ENCODE results near the gene MYLK4.
A peak's percentile ranks its signal among the peaks of the same experiment; 100 is the strongest.

MYLK4 gene

DNA sequence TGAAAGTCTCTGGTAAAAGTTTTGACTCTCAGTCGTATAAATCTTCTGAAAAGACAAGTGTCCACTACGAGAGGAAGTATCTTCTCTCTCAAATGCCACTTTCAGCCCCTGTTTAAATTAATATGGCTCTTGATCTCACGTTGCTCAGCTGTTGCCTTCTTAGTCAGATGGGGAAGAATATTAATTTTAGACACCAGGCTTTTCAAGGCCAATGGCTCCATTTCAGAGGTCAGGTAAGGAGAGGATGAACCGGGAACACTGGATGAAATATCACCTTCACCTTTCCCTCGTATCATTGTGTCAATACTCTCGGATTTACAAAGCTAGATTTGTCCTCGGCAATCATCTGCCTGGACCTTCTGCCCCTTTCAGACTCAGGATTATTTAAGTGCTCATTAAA, at the start of gene MYLK4:
Gene MYLK4 (minus strand): TSS at position 91 of the 400 bp plus-strand sequence. CDS start 1,628 bp downstream, outside the sequence.
- no peak for DNase-seq

DNA sequence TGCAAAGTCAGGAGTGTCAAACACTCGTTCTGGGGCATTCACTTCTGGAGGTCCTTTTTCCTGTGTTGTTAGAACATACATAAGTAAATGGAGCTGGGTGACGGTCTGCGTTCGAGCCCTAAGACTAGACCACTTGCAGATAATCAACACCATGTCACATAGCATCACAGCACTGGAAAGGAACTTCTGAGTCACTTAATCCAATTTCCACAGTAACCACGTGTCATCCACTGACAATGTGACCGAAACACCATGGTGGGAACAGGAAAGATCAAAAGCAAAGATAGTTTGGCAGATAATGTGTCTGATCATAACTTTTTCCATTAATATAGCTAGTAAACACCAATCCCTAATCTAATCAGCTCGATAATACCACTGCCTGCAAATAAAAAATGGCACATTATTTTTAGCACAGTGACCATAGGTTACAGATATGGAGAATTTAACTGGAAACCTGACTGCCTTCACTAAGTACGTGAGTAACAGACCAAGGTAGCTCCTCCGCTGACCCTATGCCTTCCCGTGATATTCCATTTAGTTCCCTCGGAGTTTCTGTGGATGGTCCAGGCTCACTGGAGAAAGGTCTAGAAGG, 49.3 kb upstream of the MYLK4 start:
- DNase-seq = peak; percentile 7

DNA sequence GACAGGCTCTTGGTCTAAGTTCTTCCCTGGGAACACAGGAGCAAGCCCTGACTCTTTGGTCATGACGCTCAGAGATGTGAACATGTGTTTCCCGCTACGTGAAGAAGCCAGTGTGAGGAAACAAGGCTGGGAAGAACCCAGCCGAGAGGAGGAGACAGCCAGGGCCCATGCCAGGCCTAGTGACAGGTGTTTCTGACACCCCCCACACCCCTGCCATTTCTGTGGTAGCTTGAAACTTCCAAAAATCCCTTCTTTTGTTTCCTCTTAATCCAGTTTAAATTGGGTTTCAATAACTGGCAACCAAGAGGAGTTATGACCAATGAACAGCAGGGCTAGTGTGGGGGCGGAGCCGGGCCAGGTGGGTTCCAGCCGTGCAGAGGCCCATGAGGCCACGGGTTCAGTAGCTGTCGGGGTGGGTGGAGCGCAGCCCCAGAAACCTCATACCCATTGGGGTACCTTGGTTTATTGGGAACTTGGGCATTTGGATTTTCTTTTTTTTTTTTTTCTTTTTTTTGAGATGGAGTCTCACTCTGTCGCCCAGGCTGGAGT, 47.9 kb upstream of the MYLK4 start:
- no peak for DNase-seq

DNA sequence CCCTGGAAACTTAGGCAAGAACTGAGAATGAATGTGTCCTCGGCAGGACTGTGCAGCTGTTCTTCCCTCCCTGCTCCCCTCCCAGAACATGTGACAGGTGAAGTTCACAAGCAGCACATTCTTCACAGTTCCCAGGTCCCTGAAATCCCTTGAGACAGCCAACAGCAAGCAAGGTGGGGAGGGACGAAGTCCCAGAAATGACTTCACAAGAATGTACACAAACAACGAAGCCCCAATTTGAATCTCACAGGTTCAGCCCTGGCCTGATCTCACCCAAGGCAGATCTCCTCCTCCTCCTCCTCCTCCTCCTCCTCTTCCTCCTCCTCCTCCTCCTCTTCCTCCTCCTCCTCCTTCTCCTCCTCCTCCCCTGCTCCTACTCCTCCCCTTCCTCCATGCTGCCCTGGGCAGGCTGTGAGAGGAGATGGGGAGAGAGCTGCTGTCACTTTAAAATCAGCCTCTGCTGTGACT, 46.9 kb upstream of the MYLK4 start:
- DNase-seq = no peak

DNA sequence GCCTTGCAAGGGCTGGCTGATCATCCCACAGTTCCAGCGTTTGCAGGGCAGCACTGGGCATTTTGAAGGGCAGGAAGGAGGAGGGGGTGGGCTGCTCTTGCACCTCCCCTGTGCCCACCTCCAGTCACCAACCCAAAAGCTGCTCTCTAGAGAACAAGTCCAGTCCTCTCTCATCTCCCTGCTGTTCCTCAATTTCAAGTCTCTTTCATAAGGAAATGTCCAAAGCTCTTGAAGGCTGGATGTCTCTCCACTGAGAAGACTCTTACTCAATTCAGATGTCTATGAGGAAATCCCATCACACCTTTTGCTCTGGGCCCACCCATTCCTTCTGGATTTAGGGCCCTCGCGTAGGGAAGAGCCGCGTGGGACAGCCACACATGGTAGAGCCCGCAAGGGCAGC, 46.1 kb upstream of the MYLK4 start:
- no peak for DNase-seq

DNA sequence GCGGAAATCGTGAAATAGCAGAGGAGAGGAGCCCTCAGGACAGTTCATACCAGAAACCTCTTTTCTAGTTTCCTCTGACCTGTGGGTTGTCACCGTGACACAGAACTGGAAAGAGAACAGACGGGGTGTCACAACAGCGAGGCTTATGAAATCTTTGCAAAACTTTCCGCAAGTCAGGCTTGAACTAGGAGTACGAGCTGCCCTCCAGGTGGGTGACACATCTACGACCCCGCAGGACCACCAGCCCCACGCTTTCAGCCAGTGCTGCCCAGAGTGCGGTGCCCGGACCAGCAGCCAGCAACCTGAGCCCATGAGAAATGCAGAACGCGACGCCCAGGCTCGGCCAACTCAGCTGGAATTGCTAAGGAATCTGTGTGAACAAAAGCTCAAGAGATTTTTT, 45.2 kb upstream of the MYLK4 start:
- peak; percentile 9 for DNase-seq

DNA sequence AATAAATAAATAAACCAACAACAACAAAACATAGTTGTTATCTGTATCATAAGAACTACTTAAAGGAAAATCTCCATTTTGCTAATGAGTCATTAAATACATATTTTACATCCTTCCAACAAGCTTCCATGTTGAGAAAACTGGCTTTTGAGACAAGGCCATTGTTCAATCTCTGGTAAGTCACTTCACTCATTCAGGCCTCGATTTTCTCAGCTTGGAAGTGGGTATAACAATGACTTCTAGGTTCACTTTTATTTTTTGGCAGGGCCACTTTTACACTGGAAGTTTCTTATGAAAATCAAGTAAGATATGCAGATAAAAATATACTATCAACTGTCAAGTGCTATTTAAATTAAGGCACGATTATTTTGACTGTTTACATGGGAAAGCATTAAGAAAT, 44.4 kb upstream of the MYLK4 start:
- DNase-seq = no peak

DNA sequence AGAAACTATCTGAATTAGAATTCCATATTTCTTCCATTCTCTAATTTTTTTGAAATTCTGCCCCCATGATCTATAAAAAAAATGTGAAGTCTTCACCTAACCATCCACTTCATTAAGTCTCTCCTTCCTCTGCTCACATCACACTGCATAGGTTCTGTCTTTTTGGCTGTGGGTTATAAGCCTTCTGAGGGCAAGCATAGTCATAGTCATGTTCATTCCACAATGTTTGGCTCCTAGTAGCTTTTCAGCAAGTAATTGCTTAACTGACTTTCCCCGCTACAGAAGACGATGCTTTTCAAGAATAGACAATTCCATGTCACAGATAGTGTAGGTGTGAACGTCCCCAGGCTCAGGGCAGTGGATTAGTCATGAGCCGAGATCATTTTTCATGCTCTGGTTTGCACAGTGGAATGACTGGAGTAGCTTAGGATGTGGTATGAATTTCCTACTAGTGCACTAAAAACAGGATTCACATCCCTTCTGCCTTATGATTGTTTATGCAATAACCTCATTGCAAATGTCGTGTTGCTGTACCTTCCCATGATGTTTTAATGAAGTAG, 43.5 kb upstream of the MYLK4 start:
- no peak for DNase-seq

DNA sequence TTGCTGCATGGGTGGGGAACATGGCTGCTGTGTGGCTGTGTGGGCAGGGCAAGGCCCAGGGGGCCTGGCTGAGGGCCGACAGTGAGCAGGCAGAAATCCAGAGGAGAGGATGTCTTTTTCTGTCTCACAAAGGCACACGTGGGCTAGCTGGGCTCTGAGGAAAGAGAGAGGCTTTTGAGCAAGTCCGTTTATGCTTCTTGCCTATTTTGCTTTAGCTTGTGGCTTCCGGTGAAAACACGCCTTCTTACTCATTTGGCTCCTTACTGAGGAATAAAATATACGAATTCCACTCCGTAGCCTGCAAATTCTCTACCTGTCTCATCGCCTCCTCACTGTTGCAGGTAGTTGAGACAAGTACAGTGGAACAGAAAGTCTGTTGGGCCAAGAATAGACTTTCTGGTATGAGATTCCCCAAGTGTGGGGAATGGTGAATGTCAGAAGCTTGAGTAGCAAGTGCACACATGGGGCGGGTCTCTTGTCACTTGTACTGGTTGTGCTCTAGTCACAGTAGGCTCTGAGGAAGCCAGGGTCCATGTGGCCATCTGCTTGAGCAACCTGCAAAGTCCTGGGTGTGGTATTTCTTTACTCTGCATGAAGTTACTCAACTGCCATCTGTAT, 42.9 kb upstream of the MYLK4 start:
- peak; percentile 35 for DNase-seq

DNA sequence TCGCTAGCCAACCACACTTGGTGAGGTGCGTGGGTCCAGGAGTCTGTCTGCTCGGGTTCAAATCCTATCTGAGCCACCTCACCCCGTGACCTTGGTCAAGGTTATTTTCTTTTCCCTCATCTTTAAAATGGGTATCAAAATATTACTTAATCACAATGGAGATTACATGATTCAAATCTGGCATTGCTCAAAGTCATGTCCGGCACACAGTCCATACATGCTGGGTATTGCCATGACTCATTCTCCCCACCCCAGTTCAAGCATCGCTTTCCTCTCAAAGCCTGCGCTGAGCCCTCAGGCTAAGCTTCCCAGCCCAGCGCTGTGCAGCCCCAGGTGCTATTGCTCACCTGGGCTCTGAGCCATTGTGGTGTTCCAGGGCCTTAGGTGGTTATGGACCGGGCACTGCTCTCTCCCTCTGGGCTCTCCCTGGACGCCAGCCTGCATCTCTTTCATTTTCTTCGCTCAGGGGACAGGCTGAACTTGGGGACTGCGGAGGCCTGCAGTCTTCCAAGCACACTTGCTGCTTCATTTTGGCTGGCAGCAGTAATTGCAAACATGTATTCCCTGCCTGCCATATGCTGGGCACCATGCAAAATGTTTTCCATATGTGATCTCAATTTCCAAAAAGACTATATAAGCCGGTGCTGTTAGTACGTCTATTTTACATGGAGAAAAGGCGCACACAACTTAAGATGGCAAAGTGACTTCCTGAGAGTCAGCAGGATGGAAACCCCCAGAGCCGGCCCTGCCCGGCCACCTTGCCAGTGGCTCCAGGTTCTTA, 41.8 kb upstream of the MYLK4 start:
- no peak for DNase-seq

DNA sequence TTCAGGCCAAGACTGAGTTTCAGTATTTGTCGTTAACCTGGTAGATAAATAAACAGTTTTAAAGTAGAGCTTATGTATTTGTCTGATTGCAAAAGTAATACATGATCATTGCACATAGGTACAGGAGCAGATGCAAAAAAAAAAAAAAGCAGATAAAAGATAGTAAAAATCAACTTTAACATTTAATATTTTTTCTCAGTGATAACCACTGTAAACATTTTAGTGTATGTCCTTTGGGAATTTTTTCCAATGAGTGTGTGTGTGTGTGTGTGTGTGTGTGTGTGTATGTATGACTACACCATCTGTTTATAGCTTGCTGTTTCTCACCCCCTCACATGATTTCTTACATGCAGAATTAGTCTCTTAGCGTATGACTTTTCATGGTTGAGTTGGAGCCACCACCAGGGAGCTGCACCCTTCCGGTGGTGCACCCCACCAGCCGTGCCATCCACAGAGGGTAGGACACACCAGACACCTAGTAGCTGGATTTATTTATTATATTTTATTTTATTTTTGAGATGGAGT, 40.8 kb upstream of the MYLK4 start:
- DNase-seq = no peak

DNA sequence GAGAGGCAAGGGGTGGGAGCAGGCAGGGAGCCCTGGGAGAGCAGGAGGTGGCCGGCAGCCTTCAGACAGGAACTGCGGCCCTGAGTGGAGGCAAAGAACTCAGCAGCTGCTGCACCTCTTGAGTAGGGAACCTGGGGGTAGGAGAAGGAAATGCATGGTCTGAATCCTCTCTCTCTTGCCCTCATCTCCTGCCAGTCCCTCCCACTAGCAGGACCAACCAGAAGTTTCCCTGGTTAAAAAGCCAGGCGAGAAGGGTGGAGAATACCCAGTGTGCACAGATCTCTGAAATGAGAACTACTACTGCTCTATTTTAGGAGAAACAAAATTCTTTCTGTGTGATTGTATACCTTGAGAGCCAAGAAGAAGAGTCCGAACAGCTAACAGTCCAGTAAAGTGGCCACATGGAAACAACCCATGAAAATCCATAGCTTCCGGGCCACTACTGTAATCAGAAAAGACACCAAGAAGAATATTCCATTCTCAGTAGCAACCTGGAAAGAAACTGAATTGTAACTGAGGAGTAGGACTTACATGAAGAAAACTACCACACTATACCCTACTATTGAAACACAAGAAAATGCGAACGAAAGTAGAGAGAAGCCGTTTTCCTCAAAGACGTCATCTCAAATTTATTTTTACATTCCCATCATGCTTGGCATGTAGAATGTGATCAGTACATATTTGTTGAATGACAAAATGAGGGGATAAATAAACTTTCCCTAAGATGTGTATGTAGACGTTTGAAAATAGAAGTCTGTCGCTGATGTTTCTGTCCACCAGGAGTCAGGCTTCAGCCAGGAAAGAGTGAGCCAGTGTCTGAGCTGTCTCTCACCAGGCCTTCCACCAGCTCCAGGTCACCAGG, 40.1 kb upstream of the MYLK4 start:
- peak; percentile 72 for DNase-seq

DNA sequence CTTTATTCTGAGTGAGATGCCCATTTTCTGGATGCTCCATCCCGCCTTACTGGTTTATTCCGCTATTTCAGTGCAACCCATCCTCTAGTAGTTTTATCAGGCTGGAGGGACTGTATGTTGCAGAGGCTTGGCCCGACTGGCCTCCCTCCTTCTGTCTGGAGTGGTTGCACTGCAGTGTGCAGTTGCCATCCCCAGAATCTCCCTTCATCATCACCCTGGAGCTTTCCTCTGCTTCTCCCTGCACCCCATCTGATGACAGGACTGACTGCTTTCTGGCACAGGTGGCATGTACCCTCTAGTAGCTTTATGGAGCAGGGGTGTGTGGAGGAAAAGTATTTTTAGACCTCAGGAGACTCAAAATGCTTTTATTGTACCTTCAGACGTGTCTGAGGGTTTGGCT, 35.5 kb upstream of the MYLK4 start:
- no peak for DNase-seq

DNA sequence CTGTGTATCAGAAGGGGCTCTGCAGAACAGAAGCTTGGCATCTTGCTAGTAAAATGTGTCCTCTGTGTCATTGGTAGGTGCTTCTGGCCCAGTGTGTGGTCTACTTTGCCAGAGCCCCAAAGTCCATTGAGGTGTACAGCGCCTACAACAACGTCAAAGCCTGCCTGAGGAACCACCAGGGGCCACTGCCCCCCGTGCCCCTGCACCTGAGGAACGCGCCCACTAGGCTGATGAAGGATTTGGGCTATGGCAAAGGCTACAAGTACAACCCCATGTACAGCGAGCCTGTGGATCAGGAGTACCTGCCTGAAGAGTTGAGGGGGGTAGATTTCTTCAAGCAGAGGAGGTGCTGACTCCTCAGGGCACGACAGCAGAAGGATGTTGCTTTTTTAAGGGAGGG, 34.2 kb upstream of the MYLK4 start:
- DNase-seq = no peak

DNA sequence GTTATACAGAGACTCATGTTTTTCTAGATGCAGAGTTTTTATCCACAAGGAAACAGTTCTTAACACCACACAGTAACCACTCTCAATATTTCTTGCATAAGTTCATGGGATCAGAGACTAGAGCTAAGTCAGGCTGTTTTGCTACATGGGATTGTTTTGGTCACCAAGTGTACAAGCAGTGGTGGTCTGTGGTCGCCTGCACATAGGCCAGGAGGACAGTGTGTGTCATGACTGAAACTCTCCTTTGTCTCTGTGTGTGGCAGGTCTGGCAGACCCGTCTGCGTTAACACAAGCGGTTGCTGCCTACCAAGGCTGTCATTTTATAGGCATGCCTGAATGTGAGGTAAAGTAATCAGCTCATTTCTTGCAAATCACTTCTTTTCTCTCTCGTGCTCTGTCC, 33.3 kb upstream of the MYLK4 start:
- DNase-seq = no peak

DNA sequence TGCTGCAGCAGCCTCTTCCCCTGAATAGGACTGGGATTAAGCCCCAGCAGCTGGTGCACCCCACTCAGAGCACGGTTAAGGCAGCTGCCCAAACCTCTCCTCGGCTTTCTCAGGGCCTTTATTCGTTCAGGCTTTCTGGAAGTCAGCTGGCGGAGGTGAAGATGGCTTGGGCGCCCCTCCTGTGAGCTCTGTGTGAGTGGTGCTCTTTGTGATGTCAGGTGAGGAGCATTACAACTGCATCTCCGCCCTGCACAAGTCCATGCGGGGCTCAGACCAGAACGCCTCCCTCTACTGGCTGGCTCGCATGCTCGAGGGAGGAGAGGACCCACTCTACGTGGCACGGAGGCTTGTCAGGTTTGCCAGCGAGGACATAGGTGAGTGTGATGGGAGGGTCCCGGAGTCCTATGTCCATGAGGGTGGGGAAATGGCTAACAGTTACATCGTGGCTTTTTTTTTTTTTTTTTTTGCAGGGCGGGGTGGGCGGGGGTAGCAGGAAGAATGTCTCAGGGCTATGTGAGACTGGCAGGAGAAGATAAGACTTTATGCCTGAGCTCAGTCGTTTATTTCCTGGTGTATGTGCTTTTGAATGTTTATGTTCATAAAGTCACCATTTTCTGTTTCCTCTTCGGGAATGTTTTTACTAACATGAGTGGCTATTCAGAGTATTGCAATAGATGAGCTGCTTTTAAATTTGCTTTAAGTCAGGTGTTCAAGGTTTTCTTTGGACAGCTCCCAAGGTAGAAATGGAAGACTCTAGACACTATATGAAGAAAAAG, 32.7 kb upstream of the MYLK4 start:
- no peak for DNase-seq

DNA sequence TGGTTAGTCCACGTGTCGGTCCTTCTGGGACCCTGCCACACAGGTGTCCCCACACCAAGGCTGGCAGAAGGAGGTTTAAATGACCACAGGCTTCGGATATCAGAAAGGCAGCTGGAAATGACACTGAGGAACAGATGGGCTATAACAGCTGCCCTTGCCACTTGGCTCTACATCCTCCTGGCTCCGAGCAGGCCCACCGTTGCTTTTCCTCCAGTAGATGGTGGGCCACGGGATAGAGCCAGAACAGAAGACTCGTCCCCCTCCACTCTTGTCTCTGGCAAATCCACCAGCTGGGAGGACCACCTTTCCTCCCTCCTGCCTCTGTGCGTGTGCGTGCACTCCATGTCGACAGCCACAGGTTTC, 32.1 kb upstream of the MYLK4 start:
- no peak for DNase-seq

DNA sequence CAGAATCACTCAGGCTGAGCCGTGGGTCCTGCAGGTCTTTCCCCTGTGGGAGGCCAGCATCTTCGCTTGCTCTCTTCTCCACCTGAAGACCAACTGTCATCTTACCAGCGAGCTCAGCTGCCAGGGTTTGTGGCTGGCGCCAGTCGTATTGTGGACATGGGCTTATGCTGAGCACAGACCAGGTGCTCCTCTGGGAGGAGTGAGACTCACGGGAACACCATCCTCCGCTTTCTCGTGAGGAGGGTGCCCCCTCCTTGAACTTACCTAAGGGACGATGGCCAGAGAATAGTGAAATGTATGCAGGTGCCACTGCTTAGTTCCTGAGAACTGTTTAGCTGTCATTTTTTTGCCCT, 31.6 kb upstream of the MYLK4 start:
- no peak for DNase-seq

DNA sequence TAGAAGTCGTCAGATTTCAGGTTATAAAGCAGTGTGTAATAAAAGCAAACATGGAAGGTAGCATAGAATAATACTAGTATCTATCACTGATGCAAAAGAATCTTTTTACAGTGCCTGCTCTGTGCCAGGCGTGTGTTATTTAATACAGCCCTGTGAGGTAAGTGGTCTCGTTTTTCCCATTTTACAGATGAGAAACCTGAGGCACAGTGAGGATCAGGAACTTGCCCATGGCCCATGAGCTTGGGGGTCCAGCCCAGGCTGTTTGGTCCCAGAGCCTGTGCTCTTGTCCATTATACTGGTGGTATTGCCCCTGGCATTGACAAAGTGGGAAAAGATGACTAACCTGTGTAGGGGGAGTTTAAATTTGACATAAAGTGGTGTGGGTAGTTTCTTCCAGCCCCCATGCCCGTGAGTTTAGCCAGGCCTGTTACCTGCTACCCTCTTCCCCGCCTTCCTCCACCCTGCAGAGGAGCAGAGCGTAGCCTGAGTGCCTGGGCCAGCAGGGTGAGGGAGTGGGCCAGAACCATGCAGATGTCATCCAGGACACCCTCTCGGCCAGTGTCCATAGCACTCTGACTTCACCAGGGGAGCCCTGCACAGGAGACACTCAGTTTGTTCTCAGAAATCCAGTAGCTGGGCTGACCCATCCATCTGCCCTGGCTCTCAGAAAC, 31.1 kb upstream of the MYLK4 start:
- DNase-seq = no peak

DNA sequence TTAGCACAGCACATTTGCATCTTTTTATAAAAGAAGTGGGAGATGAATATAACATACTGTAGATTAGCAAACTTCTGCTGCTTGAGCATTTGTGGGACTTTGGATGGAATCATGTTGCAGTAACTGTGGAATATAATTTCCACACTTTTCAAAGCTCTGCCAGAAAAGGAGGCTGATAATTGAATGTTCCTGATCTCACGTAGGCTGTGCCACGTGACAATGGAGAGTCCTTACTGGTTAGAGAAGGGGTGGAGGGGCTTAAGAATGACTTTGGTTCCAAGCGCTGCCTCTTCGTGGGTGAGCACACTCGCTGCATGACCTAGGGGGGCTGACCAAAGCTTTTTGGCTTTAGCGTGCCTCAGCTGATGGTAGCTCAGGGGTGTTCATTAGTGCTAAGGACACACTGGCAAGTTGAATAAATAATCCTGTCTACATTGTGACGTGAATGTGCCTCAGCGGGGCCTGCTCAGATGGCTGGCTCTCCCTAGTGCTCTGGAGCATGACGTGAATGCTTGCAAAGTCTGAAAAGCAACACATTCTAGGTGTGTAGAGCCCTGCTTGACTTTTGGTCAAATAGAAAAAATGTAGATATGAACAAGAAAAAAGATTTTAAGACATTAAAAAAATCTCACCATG, 29.5 kb upstream of the MYLK4 start:
- DNase-seq = no peak

DNA sequence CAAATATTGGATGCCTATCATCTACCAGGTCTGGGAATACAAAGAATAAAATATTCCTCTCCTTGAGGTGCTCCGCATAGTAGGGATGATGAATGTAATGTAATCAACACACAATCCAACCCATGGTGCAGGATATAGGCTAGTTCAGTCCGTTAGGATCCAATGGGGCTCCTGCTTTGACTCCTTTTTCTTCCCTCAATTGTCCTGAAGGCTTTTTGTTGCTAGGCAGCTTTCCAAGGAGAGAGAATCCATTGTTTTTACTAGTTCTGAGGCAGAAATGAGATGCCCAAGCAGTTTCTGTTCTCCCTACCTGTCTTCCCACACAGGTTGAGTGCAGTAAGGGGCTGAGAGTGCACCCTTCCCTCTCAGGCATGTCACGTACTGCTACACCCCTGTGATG, 26.5 kb upstream of the MYLK4 start:
- DNase-seq = no peak
